Natural killer cell (primary cell): ENCODE measurements around the gene APBA2. TPM values are rescaled to one million over a fixed set of nuclear protein-coding genes. Genes with fewer than 3 reads are reported as not detected.
A peak's percentile ranks its signal among the peaks of the same experiment; 100 is the strongest.

ENCODE experiments used
- ATAC-seq, 3 donors: fragments of 150-1000 bp in 2 of 3; fragments of 200-7000 bp in 1 of 3; cut with Tn5 transposase; 1 replicate in 1 of 3; 2 replicates in 2 of 3; pipeline ENCODE4 v1.10.0; 2021; ENCODE audit warnings: mild to moderate bottlenecking in 2 of 3, moderate library complexity in 2 of 3
- DNase-seq, 2 donors: peaks; one replicate each; pipeline versions ENCODE4 v3.0.0 to v3.0.0-alpha.2; 2013 to 2021; ENCODE audit warnings: mixed read lengths in 1 of 2
- H3K27ac ChIP-seq: one replicate; pipeline ENCODE4 v1.5.1; 2013; ENCODE audit warnings: mild to moderate bottlenecking, low read length
- H3K27me3 ChIP-seq: one replicate; pipeline ENCODE4 v1.6.1; 2013; ENCODE audit warnings: low read length; ENCODE audit not compliant: control insufficient read depth, insufficient read depth
- H3K36me3 ChIP-seq: one replicate; pipeline ENCODE4 v1.6.1; 2013; ENCODE audit warnings: low read length; ENCODE audit not compliant: control insufficient read depth, insufficient read depth
- H3K4me1 ChIP-seq: one replicate; pipeline ENCODE4 v1.6.1; 2013; ENCODE audit warnings: low read length; ENCODE audit not compliant: control insufficient read depth, insufficient read depth
- H3K4me3 ChIP-seq: one replicate; pipeline ENCODE4 v1.5.1; 2013; ENCODE audit warnings: low read length
- H3K9me3 ChIP-seq: one replicate; pipeline ENCODE4 v1.6.1; 2013; ENCODE audit warnings: low read length; ENCODE audit not compliant: control insufficient read depth, insufficient read depth
- H3K27ac Mint-ChIP-seq, 2 donors: one replicate each; pipeline ENCODE4 v1.8.0; 2022; ENCODE audit warnings: mild to moderate bottlenecking in 2 of 2, mixed read lengths in 2 of 2, moderate library complexity in 1 of 2
- H3K27me3 Mint-ChIP-seq, 2 donors: one replicate each; pipeline ENCODE4 v1.8.0; 2022; ENCODE audit warnings: low read depth in 2 of 2, mixed read lengths in 2 of 2
- H3K36me3 Mint-ChIP-seq: one replicate; pipeline ENCODE4 v1.8.0; 2022; ENCODE audit warnings: mixed read lengths
- H3K4me1 Mint-ChIP-seq, 2 donors: one replicate each; pipeline ENCODE4 v1.8.0; 2022; ENCODE audit warnings: mixed read lengths in 2 of 2
- H3K4me3 Mint-ChIP-seq: one replicate; pipeline ENCODE4 v1.8.0; 2022; ENCODE audit warnings: mild to moderate bottlenecking, moderate library complexity, mixed read lengths
- H3K9me3 Mint-ChIP-seq, 2 donors: one replicate each; pipeline ENCODE4 v1.8.0; 2022; ENCODE audit warnings: mixed read lengths in 2 of 2
- WGBS: methylation state at CpG from one replicate; pipeline ENCODE4 v1.1.7; 2013; ENCODE audit warnings: missing lambda C conversion rate; ENCODE audit not compliant: insufficient coverage; 5-methylcytosine and 5-hydroxymethylcytosine counted together
- intact Hi-C: fragments of 100-400 bp; cut with micrococcal nuclease; formaldehyde crosslinking; loops from one replicate; pipeline ENCODE4 v1.14.2; 2022
- total RNA-seq, 4 donors: library from RNA; stranded (reverse); fragments of 120-200 nt in 1 of 4; gene quantifications; one replicate each; pipeline versions ENCODE4 v1.2.3 to v1.2.4, GENCODE V29; 2013 to 2022
- TF ChIP-seq, protein P1 (sequence below): fragments of 200-600 bp; IDR thresholded peaks from one replicate; pipeline ENCODE4 v1.8.0; 2022; ENCODE audit warnings: antibody characterized with exemption

The APBA2 gene
- total RNA-seq, 3 donors from 2014 or later (not counting 1 experiment from before 2014, with no cell fraction given): 96.4 to 119 (median 97.9) TPM

DNA sequence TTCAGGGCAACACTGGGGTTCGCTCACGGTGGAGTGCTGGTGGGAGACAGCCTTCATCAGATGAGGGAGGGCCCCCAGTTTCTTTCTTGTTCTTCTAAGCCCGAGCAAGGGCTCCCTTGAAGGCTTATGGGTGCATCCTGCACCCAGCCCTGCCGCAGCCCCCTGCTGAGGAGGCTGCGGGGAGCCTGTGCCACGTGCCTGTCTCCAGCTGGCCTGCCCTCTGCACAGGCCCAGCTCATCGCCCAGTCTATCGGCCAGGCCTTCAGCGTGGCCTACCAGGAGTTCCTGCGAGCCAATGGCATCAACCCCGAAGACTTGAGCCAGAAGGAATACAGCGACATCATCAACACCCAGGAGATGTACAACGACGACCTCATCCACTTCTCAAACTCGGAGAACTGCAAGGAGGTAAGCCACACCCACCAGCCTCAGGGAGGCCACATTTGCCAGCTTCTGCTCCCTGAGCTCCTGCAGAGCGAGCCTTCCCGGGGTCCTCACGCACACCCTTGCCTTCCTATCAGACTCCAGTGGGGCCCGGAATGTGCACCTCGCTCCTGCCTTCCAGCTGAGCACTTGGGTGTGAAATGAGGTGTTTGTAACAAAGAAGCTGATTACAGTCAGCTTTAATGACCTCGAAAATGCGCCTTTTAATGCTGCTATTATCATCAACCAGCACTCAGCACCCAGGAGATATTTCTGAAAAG, 219.5 kb downstream of the APBA2 start:
- Histone ChIP-seq H3K36me3 (peaks cover 33% of the 10 kb centered on the region), H3K4me3 (no peak overlapping the region), H3K9me3 (no peaks in the 10 kb centered on the region), H3K4me1 (peaks cover 13% of the 10 kb centered on the region), H3K27ac (no peak overlapping the region), H3K27me3 (no peaks in the 10 kb centered on the region)
- H3K36me3 Mint-ChIP-seq: no peaks in the 10 kb centered on the region
- TF ChIP-seq, protein P1, sequence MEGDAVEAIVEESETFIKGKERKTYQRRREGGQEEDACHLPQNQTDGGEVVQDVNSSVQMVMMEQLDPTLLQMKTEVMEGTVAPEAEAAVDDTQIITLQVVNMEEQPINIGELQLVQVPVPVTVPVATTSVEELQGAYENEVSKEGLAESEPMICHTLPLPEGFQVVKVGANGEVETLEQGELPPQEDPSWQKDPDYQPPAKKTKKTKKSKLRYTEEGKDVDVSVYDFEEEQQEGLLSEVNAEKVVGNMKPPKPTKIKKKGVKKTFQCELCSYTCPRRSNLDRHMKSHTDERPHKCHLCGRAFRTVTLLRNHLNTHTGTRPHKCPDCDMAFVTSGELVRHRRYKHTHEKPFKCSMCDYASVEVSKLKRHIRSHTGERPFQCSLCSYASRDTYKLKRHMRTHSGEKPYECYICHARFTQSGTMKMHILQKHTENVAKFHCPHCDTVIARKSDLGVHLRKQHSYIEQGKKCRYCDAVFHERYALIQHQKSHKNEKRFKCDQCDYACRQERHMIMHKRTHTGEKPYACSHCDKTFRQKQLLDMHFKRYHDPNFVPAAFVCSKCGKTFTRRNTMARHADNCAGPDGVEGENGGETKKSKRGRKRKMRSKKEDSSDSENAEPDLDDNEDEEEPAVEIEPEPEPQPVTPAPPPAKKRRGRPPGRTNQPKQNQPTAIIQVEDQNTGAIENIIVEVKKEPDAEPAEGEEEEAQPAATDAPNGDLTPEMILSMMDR: no peak
- ATAC-seq (no peak), DNase-seq (no peak)
- peaks cover 0 to 14% of the 10 kb centered on the region in 2 donors for H3K4me1 Mint-ChIP-seq
- H3K27ac Mint-ChIP-seq: peak overlapping the region in 1 of 2 donors; percentile 60
- no peak overlapping the region for H3K4me3 Mint-ChIP-seq
- no peaks in the 10 kb centered on the region for H3K27me3 Mint-ChIP-seq
- H3K9me3 Mint-ChIP-seq: no peaks in the 10 kb centered on the region
- WGBS: 91% methylated on average over 20 of the region's 22 CpGs
- intact Hi-C loops: no loop called here

DNA sequence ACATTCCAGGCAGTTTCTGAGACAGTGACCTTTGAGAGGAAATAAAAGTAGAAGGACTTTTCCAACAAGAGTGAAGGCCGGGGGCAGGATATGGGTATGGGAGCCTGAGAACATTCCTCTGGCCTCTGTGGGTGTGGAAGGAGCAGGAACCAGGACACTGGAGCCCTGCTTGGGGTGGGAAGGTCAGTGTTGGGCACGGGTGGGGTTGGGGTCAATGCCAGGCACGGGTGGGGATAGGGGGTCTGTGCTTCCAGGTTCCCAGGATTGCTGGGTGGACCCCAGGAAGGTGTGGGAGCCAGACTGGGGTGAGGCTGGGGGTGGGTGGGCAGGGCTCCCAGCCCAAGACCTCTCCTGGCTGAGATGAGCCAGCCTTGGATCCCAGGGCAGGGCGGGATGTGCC, 220.3 kb downstream of the APBA2 start:
- ATAC-seq: no peak
- Mint-ChIP-seq H3K36me3 (no peaks in the 10 kb centered on the region), H3K27ac (peak overlapping the region in 1 of 2 donors; percentile 60), H3K4me1 (peaks cover 0 to 19% of the 10 kb centered on the region in 2 donors), H3K9me3 (no peaks in the 10 kb centered on the region), H3K4me3 (no peak overlapping the region), H3K27me3 (no peaks in the 10 kb centered on the region)
- WGBS: 86% methylated on average over 4 of the region's 4 CpGs
- TF ChIP-seq, protein P1: no peak
- H3K36me3 ChIP-seq: peaks cover 33% of the 10 kb centered on the region
- H3K9me3 ChIP-seq: no peaks in the 10 kb centered on the region
- no peaks in the 10 kb centered on the region for H3K27me3 ChIP-seq
- H3K4me3 ChIP-seq: no peak overlapping the region
- peaks cover 13% of the 10 kb centered on the region for H3K4me1 ChIP-seq
- intact Hi-C loops: no loop called here
- H3K27ac ChIP-seq: no peak overlapping the region
- DNase-seq: no peak

DNA sequence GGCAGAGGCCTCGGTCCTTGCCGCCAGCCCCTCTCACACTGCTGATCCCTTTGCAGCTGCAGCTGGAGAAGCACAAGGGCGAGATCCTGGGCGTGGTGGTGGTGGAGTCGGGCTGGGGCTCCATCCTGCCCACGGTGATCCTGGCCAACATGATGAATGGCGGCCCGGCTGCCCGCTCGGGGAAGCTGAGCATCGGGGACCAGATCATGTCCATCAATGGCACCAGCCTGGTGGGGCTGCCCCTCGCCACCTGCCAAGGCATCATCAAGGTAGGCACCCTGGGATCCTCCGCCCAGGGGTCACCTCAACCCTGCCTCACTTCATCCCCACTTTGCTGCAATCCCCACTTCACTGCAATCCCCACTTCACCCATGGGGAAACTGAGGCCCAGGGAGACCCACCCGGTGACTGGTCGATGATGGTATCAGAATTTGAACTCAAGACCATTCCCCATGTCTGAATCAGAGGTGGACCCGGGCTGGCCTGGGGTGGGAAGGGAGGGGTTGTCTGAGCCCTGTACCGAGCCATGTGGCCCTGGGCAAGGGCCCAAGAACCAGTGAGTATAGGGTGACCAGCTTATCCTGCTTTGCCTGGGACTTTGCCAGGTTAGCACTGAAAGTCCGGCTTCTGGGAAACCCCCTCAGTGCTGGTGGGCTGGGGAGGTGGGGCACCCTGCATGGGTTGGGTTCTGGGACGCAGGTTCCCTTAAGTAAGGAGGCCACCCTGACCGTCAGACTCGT, 220.9 kb downstream of the APBA2 start:
- H3K27me3 Mint-ChIP-seq: no peaks in the 10 kb centered on the region
- ATAC-seq: no peak
- Histone ChIP-seq H3K27ac (no peak overlapping the region), H3K4me3 (no peak overlapping the region), H3K36me3 (peaks cover 29% of the 10 kb centered on the region), H3K27me3 (no peaks in the 10 kb centered on the region), H3K9me3 (no peaks in the 10 kb centered on the region), H3K4me1 (peaks cover 13% of the 10 kb centered on the region)
- H3K36me3 Mint-ChIP-seq: no peaks in the 10 kb centered on the region
- no peak for DNase-seq
- intact Hi-C loops: no loop called here
- H3K9me3 Mint-ChIP-seq: no peaks in the 10 kb centered on the region
- TF ChIP-seq, protein P1: no peak
- no peak overlapping the region for H3K4me3 Mint-ChIP-seq
- 96% methylated on average over 21 of the region's 21 CpGs for WGBS
- H3K4me1 Mint-ChIP-seq: peaks cover 0 to 19% of the 10 kb centered on the region in 2 donors
- H3K27ac Mint-ChIP-seq: no peak overlapping the region
